HG03135 (cell line): ENCODE data around the gene SREK1.
"Not testable (repeated sequence)": the region's sequence is repeated elsewhere in the genome, so short reads cannot be mapped to it uniquely, and the experiment has no call there.

Experiments
- ATAC-seq: cut with Tn5 transposase; IDR thresholded peaks from one replicate; pipeline ENCODE4 v1.9.1; 2021; ENCODE audit warnings: mild to moderate bottlenecking, moderate library complexity; ENCODE audit not compliant: unreplicated experiment

SREK1 gene

DNA sequence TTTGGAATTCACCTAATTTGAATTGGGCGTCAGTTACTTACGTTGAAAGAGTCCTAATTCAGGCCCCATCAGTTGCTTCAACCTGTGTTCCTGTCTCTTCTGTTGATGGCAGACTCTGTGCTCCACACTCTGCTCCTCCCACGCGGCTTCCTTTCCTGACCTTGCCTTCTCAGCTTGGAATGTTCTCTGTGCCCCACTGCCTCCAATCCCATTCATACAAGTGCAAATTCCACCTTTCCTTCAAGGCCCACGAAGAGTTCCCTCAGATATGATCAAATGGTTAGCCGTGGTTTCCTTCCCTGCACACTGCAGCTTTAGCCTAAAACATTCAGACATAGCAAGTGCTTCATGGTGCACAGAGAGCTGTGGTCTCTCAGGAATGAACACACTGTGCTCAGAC lies 65.7 kb downstream of the SREK1 start:
- no peak for ATAC-seq

DNA sequence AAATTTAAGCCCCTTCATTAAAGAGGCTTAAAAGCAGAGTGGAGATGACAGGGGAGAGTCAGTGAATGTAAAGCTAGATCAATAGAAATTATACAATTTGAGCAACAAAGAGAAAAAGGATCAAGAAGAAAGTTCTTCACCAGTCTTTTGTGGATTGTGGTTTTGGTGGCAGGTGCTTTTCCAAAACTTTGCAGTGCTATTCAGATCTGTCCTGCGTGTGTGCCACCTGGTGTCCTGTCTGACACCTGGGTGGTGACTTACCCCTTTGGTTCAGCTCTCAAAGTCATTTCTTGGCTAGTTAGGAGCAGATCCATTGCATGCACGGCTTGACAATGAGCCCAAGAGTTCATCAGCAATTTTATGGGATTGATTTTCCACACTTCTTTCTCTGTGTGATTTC lies 69.4 kb downstream of the SREK1 start:
- no peak for ATAC-seq

DNA sequence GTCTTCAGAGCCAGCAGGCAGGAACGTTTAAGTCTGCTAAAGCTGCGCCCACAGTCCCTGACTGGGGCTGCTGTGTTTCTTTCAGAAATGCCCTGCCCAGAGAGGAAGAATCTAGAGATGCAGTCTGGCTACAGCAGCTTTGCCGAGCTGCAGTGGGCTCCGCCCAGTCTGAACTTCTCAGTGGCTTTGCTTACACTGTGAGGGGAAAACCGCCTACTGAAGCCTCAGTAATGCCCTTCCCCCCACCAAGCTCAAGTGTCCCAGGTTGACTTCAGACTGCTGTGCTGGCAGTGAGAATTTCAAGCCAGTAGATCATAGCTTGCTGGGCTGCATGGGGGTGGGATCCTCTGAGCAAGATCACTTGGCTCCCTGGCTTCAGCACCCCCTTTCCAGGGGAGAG lies 78.4 kb downstream of the SREK1 start:
- ATAC-seq, result no peak

DNA sequence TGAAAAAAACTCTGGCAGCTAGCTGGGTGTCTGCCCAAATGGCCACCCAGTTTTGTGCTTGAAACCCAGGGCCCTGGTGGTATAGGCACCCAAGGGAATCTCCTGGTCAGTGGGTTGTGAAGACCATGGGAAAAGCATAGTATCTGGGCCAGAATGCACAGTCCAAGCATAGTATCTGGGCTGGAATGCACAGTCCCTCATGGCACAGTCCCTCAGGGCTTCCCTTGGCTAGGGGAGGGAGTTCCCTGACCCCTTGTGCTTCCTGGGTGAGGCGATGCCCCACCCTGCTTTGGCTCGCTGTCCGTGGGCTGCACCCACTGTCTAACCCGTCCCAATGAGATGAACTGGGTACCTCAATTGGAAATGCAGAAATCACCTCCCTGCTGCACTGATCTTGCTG lies 78.8 kb downstream of the SREK1 start:
- ATAC-seq, result not testable (repeated sequence)

DNA sequence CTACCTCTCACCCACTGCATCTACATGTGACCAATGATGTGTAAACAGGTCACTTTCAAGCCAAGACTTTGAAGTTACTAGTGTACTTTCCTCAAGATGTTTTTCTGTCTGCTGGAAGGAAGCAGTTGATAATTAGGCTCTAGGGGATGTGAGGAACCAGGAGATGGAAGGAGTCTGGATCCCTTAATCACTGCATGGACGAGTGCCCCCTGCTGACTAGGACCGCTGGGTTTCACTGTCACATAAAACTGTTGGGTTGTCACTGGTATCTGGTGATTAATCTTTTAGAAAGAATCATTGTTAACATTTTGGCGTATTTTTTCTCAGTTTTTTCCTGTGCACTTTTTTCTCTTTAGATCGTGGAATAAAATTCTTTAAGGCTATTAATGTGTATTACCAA lies 79.5 kb downstream of the SREK1 start:
- ATAC-seq, result no peak

DNA sequence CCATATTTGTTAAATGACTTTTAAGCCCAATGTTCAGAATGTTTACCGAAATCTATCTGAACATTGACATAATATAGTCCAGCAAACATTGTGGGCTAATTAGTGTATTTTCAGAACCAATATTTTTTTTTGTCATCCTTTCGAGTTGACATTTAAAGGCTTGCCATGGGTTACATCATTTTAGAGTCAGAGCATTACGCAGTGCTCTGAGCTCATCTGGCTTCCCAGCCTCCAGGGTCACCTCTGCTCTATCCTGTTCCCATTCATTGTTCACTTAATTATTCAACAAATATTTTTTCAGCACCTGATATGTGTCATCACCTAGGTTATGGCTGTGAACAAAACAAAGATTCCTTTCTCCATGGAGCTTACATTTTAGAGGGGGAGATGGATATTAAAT lies 80.2 kb downstream of the SREK1 start:
- ATAC-seq, result no peak

DNA sequence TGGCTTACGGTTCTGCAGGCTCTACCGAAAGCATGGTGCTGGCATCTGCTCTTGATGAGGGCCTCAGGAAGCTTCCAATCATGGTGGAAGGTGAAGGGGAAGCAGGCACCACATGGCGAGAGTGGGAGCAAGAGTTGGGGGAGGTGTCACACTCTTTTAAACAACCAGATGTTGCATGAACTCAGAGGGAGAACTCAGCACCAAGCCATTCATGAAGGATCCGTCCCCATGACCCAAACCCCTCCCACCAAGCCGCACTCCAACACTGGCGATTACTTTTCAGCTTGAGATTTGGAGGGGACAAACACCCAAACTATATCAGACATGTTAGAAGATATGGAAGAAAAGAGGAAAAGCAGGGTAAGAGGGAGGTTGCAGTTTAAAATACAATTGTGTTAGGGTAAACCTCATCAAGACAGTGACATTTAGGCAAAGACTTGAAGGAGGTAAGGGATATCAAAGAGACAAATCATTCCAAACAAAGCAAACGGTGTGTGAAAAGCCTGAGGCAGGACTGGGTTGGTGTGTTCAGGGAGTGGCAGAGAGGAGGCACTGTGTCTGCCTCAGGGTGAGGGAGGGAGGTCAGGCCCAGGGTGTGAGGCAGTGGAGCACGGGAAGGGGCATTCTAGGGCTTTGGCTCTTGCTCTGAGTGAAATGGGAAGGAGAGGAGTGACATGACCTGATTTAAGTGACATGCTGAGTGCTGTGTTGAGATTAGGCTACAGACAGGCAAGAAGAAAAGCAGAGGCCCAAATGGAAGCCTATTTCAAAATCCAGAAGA lies 80.9 kb downstream of the SREK1 start:
- ATAC-seq, result no peak

DNA sequence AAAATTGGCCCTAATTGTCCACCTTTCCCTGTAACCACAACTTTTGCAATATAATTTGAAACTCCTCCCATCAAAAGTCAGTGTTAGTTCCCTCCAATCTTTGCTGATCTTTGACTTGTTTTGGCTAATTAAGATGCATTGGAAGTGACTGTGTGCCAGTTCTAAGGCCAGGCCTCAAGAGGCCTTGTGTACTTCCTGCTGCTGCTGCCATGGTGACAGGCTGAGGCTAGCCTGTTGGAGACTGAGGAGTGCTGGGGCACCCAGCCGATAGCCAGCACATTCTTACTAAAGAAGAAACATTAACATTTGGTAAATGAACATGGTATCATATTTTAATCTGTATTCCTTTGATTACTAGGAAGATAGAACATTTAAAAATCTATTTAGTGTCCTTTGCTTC lies 86.5 kb downstream of the SREK1 start:
- no peak for ATAC-seq

DNA sequence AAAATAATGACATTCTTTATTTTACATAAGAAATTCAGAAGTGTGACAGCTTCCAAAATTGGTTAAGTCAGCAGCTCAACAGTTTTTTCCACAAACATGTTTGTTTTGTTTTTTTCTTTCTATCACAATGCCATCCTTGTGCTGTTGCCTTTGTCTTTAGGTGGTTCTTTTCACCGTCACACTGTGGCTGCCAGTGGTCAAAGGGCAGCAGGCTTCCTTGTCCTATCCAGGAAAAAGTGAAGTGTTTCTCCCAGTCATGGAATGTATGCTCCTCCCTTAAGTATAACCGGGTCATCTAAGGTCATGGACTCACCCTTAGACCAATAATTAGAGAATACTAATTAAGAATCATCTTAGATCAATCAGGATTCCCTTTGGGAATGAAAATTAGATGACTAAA lies 87.4 kb downstream of the SREK1 start:
- no peak for ATAC-seq

DNA sequence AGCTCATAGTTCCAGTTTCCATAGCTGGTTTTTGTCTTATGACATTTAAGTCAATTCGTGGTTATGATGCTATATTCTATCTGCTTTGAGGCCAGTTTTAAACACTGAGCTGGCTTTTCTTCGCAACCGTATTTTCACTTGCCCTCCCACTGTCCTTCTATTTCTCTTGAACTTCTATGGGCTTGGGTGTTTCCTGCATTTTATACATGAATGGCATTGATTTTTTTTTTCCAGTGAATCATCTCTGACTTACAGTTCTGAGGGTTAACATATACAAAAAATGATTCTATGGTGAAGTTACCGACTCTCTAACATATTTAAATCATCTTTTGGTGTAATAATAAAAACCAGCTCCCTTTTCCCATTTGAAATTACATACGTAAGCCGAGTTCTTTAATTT lies 88.2 kb downstream of the SREK1 start:
- no peak for ATAC-seq

DNA sequence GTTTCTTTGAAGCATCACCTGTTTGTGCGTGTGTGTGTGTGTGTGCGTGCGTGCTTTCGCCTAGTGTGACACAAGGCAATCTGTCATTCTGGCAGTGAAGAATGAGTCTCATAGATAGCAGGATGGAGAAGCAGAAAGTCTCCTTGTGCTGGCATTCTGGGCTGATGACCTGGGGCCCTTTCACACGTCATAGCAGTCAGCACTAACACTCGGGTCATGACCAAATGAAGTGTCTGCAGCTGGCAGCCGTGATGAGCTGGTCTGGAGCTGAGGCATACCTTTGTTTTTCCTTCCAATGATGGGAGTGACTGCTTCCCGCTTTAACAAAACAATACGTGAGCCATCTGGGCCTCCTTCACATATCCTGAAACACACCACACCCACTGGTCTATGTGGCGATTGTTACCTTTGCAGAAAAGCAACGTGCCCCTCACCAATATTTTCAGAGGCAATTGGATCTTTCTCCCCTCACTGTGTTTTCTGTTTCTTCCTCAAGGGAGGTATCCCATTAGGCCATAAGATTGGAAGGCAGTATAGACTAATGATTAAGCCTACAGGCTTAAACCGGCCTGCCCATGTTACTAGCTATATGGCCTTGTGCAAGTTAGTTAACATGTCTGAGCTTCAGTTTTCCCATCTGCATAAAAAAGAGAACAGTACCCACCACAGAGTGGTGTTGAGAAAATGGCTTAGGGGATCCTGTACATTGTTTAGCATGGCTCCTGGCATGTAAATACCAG lies 88.8 kb downstream of the SREK1 start:
- no peak for ATAC-seq
